SIG-M5 (cell line): Measurements from ENCODE around the gene FAM118A.
"Not testable (repeated sequence)": the region's sequence is repeated elsewhere in the genome, so short reads cannot be mapped to it uniquely, and the experiment has no call there.

Experiments used
- DNase-seq: peaks from one replicate; lab custom pipeline; 2025; lab: John Stamatoyannopoulos, UW

FAM118A gene

GRCh38 chr22:45330548-45330947 lies 20.8 kb downstream of the FAM118A start:
- DNase-seq: no peak

DNA sequence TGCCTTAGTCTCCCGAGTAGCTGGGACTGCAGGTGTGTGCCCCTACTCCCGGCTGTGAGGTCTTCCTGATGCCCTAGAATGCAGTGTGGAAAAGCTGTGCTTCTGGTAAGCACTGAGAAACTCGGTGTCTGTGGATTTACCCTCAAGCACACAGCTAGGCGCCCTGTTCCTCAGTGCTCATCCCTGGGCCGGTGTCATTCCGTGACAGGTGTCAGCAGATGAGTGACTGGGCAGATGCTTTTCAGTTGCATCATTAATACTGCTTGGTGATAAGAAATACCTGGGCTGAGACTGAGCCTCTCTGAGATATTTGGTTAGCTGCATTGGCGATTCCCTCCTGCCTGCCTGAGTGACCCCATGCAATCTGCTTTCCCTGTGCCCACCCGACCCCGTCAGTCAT lies 21.8 kb downstream of the FAM118A start:
- DNase-seq: no peak

GRCh38 chr22:45332001-45332400 lies 22.3 kb downstream of the FAM118A start:
- no peak for DNase-seq

DNA sequence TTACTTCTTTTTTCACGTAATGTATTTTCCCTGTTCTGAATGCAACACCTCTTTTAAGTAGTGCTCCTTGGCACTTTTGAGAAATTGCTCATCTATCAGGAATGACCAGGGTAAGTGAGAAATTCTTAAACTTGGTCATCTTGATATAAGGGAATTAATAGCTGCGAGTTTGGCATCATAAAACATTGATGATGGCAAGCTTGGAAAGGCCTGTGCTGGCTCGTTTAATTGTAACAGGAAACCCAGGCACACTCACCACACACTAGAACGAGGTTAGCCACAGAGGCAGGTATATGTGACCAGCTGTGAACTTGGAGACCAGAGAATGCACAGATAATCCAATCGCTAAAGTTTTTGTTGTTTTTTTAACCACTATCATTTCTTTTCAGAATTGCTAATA lies 24.3 kb downstream of the FAM118A start:
- no peak for DNase-seq

GRCh38 chr22:45334528-45334927 lies 24.8 kb downstream of the FAM118A start:
- no peak for DNase-seq

DNA sequence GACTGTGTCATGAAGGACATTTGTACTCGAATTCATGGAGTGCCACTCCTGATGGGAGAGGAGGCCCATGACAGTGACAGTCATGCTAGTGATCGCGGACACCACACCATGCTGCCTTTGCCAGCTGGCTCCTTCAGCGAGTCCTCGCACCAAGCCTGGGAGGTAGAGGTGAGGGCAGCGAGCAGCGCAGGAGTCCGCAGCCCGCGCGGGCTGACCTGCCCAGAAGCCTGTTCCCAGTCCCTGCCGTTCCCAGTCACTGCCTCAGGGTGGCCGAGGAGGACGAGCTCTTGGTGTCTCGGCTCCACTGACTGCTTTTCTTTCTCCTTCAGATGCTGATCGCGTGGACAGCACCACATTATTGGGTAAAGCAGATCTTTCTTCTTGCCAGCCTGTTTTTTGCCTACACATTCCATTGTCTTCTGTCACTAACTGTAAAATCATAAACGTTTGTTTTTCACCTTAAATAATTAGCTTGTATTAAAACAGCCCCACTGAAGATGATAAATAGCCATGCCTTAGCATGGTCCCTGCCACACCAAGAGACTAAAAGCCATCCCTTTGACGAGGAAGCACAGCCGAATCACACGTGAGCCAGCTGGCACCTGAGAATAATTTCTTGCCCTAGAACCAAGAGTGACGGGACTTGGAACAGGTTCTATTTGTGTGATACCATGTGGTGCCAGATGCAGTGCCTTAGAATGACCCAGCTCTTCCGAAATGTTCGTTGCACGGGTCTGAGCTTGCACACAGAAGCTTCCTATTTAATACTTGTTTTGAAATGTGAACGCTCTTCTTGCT lies 25.5 kb downstream of the FAM118A start:
- DNase-seq: no peak

DNA sequence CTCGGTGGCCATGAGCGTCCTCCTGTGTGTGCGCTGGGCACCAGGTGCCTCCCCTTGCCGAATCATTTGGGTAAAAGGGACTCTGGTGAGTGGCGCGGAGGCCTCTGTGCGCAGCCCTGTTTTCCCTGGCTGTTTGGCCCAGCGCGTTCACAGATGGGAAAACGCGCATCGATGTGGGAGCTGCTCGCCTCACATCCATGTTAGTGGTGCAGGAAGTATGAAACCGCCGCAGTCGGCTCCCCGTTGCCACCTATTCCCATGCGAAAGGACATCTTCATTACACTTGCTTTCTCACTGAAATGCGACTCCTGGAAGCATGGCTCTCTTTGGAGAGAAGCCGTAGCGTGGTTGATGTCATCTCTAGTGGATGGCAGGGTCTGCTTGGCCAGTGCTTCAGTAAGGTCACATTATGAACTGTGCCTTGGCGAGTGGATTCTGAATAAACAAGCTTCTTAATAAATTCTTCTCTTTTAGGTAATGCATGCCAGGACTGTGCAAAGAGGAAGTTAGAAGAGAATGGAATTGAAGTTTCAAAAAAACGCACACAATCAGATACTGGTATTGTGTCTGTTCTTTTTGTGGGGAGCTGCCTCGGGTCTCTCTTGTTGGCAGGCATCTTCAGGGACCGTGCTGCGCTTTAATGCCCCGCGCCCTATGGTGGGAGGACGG lies 26.3 kb downstream of the FAM118A start:
- DNase-seq: no peak

DNA sequence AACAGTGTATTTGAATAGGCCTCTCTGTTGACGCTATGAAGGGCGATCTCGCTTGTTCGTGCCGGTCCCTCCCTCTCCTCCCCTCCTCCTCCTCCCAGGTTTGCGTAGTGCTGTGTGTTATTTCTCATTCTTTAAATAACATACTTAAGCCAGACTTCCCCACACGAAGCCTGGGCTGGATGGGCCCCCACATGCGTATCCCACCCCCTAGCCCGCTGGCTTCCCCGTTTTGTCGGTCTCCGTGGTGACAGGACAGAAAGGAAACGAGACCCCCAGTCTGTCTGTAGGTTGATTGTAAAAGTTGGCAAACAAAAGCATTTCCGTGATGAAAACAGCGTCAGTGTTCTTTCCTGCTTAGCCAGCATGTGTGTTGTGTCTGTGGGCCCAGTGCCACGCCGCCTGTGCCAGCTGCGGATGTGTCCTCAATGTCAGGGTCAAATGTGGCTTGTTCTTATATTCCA lies 27.3 kb downstream of the FAM118A start:
- DNase-seq: no peak

GRCh38 chr22:45337536-45337935 lies 27.8 kb downstream of the FAM118A start:
- no peak for DNase-seq

DNA sequence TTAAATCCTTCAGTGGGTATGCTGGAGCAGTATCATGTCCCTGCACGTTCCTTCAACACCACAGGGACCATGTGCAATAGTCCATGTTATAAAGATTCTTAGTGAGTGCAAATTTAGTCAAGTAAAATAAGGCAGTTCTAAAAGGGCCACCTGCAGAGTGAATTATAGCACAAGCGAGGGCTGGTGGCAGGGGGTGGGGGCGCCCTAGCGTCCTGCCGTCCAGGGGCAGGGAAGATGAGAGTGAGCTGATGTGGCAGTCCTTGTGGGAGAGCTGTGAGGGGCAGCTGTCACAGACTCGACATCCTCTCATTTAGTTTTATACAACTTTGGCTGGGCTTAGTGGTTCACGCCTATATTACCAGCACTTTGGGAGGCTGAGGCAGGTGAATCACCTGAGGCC lies 29.1 kb downstream of the FAM118A start:
- DNase-seq: no peak

DNA sequence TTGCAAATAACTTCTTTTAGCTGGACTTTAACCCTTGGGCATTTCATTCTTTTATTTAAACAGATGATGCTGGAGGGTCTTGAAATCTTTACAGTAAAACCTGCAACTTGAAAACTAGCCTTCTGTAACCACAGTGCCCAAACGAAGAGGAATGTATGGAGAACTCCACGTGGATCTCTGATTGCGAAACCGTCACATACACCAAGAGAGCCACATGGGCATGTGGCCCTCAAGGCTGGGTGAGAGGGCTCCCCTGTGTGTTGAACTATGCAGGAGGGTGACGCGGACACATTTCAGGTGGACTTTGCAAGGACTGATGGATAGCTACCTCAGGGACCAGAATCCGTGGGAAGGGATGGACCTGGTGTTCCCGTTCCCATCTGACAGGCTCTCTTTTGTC lies 30.6 kb downstream of the FAM118A start:
- DNase-seq: no peak

DNA sequence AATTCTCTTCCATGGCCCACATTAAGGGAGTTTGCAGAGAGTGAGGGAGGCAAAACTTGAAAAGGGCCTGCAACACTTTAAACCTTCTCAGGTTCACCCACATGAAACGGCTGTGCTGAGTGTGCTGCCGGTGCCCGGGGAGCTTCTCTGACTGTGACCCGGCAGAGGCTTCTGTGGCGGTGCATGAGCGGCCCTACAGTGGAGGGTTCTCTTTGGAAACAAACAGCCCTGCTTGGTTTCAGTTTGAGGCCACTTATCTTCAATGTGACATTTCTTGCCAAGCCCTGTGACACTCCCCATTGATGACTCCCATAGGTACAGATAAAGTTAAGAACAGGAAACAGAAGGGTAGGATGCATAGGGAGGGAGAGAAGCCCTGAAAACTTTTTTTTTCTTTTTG lies 31.8 kb downstream of the FAM118A start:
- no peak for DNase-seq

GRCh38 chr22:45343143-45343542 lies 33.4 kb downstream of the FAM118A start:
- no peak for DNase-seq

DNA sequence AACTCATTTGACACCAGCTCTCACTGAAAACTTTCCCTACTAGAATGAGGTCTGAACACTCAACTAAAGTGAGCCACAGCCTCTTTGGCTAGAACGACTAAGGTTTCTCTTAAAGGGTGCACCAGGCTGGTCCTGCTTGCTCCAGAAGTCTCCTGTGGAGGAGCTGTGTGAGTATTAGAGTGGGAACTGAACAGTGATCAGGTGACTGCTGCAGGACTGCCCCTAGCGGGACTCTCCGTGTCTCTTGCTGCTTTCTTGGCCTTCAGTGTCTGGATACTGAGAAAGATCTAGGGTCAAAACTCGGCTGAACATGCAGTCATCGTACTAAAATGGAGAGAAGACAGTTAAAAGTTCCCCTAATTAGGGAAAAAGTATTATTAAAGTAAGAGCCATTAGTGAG lies 34.6 kb downstream of the FAM118A start:
- DNase-seq: no peak

DNA sequence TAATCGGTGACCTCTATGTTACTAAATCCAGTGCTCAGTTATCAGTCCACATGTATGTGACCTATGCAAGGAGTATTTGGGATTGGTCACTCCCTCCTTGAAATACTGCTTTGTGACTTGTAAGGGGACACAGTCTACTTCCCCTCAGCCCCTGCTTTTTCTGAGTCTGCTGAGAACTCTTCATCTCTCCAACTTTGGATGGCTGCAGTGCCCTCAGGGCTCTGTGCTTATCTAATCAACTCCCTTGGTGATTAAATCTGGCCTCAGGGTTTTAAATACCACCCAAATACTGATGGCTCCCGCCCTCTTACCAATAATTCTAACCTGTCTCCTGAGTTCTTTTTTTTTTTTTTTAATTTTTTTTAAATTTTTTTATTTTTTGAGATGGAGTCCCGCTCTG lies 40.2 kb downstream of the FAM118A start:
- DNase-seq: no peak

DNA sequence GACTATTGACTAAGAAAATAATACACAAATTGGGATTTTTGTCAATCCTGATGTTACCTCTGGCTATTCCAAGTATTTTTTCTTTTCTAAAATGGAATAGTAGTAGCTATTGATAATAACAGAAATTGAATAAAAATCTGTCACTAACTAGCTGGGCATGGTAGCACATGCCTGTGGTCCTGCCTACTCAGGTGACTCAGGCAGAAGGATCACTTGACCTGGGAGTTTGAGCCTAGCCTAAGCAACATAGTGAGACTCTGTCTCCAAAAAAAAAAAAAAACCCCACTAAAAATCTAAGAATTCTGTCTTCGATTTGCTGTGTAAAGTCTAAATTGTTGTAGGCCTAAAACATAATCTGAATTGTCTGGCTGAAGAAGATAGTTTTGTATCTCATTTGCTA lies 42.2 kb downstream of the FAM118A start:
- DNase-seq: no peak

DNA sequence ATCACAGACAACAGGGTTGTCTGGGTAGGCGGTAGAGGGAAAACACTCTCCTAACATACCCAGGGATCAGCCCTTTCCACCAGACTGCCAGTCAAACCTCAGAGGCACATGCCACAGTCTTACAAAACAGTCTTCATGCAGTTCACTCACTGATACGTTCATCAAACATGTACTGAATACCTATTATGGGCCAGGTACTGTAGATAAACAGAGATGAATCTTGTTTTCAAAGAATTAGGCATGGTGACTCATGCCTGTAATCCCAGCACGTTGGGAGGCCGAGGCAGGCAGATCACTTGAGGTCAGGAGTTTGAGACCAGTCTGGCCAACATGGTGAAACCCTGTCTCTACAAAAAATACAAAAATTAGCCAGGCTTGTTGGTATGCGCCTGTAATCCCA lies 43.0 kb downstream of the FAM118A start:
- not testable (repeated sequence) for DNase-seq

GRCh38 chr22:45353786-45354185 lies 44.1 kb downstream of the FAM118A start:
- DNase-seq: no peak

- no peak for DNase-seq
These were observed 47.8 kb downstream of the FAM118A start for GRCh38 chr22:45357490-45357889.

DNA sequence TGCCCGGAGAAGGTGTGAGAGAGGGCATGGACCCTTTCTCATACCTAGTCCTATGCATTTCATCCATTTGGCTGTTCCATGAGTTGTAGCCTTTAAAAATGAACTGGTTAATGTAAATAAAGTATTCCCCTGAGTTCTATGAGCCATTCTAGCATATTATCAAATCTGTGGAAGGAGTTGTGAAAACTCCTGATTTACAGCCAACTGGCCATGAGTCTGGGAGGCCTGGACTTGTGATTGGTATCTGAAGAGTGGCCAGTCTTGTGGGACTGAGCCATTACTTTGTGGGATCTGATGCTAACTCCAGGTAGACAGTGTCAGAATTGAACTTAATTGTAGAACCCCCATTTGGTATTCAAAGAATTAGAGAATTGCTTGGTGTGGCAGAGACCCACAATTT lies 48.4 kb downstream of the FAM118A start:
- DNase-seq: no peak

GRCh38 chr22:45359627-45360026 lies 49.9 kb downstream of the FAM118A start:
- no peak for DNase-seq

- no peak for DNase-seq
These were observed 57.0 kb downstream of the FAM118A start for GRCh38 chr22:45366713-45367112.

GRCh38 chr22:45373592-45373991 lies 63.9 kb downstream of the FAM118A start:
- not testable (repeated sequence) for DNase-seq

- DNase-seq: no peak
These were observed 66.3 kb downstream of the FAM118A start for GRCh38 chr22:45376009-45376408.
